ENCODE data around the gene SYNE1. TPM values are rescaled to one million over a fixed set of nuclear protein-coding genes. Genes with fewer than 3 reads are reported as not detected.

Gene SYNE1
- total and polyA plus RNA-seq, 2 of the 8 experiments (the other 6 are each of a cell fraction or from before 2014, with no cell fraction given), result 2.8 to 5.5 TPM

DNA sequence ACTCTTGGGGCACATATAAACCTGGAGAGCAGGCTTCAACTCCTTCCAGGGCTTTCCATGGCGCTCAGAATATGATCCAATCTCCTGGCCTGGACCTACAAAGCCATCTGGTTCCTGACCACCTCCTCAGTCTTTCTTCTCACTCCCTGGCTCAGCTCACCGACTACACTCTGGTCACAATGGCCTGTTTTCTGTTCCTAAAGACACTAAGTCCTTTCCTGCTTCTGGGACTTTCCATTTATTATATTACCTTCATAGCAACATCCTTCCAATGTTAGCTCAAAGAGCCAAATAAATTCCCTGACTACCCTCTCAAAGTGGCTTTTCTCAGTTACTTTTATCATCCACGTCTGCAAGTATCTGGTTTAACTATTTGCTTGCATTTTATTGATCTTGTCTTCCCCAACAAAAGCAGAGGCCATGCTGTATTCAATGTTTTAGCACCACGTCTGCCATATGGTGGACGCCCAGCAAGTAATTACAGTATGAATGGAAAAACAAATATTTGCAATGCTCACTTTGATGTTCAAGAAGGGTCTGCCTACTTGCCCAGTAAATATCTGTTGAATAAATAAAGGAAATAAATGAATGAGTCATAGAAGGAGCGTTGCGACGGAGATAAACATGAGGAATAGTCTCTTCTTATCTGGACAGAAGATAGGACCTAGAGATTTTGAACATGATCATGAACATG, 501.3 kb downstream of the SYNE1 start:
- Histone ChIP-seq H3K4me3 (ENCODE audit: extremely low read depth in 1 of 4, insufficient read depth in 2 of 4, low read depth in 3 of 4, low read length in 4 of 4) (no peak overlapping the region), H3K4ac (replicated peaks; ENCODE audit: insufficient read length, low read depth, low read length) (no peak overlapping the region), H4K20me1 (replicated peaks in 1 of 2; ENCODE audit: control insufficient read depth in 1 of 2, insufficient read depth in 2 of 2, low read length in 2 of 2) (no peaks in the 10 kb centered on the region), H3K4me1 (replicated peaks in 1 of 4; ENCODE audit: control insufficient read depth in 3 of 4, insufficient read depth in 4 of 4, low read length in 3 of 4) (no peaks in the 10 kb centered on the region), H2BK12ac (ENCODE audit: low read depth, low read length) (no peak overlapping the region), H2BK5ac (ENCODE audit: low read depth, low read length) (no peak overlapping the region), H3K79me2 (ENCODE audit: control insufficient read depth in 1 of 2, insufficient read depth in 2 of 2, low read length in 2 of 2) (no peaks in the 10 kb centered on the region), H3K27ac (ENCODE audit: low read depth, low read length) (no peak overlapping the region), H4K5ac (ENCODE audit: insufficient read length, low read depth, low read length) (no peak overlapping the region), H3K14ac (ENCODE audit: insufficient read length) (no peak overlapping the region), H3K4me2 (ENCODE audit: insufficient read depth in 1 of 2, low read depth in 2 of 2, low read length in 2 of 2) (no peak overlapping the region), H3K23me2 (ENCODE audit: low read depth, low read length) (no peaks in the 10 kb centered on the region), H2BK120ac (replicated peaks; ENCODE audit: low read depth, low read length) (no peak overlapping the region), H2BK15ac (ENCODE audit: low read length) (no peak overlapping the region), H3K79me1 (ENCODE audit: low read depth, low read length) (no peaks in the 10 kb centered on the region), H3K23ac (ENCODE audit: insufficient read length) (no peak overlapping the region), H3K56ac (replicated peaks; ENCODE audit: insufficient read length, low read depth, low read length) (no peak overlapping the region), H3K36me3 (ENCODE audit: control insufficient read depth in 2 of 4, insufficient read depth in 4 of 4, low read length in 3 of 4) (no peaks in the 10 kb centered on the region), H2BK20ac (ENCODE audit: low read length) (no peak overlapping the region), H3K9me3 (ENCODE audit: insufficient read depth in 2 of 2, low read depth in 1 of 2, low read length in 1 of 2) (no peaks in the 10 kb centered on the region), H3K18ac (ENCODE audit: extremely low read depth, low read length) (no peak overlapping the region), H4K91ac (replicated peaks; ENCODE audit: insufficient read length, low read length) (no peak overlapping the region), H2AFZ (ENCODE audit: low read length) (no peak overlapping the region), H3K27me3 (replicated peaks in 1 of 4; ENCODE audit: control insufficient read depth in 3 of 4, extremely low read depth in 1 of 4, insufficient read depth in 3 of 4, low read length in 3 of 4) (no peaks in the 10 kb centered on the region), H3K9ac (replicated peaks in 1 of 4; ENCODE audit: extremely low read depth in 1 of 4, low read depth in 3 of 4, low read length in 3 of 4) (no peak overlapping the region), H4K8ac (ENCODE audit: extremely low read depth, insufficient read depth, low read length) (no peak overlapping the region), H2AK5ac (ENCODE audit: low read depth, low read length) (no peak overlapping the region)
- DNase-seq (ENCODE audit: low read depth in 1 of 2, low spot score in 2 of 2), result no peak
- 95% methylated on average over 8 of the region's 8 CpGs; no CpG with 5 or more reads in 1 of the 2 experiments for WGBS, 2 experiments (ENCODE audit: extremely low coverage in 1 of 2, insufficient coverage in 1 of 2, insufficient read length in 1 of 2, insufficient replicate concordance in 2 of 2, low coverage in 1 of 2, low lambda C conversion rate in 2 of 2, missing lambda C conversion rate in 1 of 2)
- ChIA-PET POLR2A (ENCODE audit: partially characterized antibody) (no interaction called here), CTCF (ENCODE audit: partially characterized antibody) (interaction anchor here (1.3 to 1.4 kb wide), 2 partner anchors 11 to 25 kb away, joined by 3 to 6 read pairs; no protein-coding TSS in a partner anchor)
- no peak for FAIRE-seq
- no peak for TF ChIP-seq KDM4A (IDR thresholded peaks at IDR 0.05; ENCODE audit: low read depth, low read length, severe bottlenecking)
- TF ChIP-seq SRF (IDR thresholded peaks at IDR 0.05; ENCODE audit: low read depth, low read length), result no peak
- no peak for TF ChIP-seq SP1 (IDR thresholded peaks at IDR 0.05; ENCODE audit: low read depth, low read length)
- no peak for TF ChIP-seq RNF2 (IDR thresholded peaks at IDR 0.05; ENCODE audit: borderline replicate concordance, low read depth, low read length, missing control alignments, poor library complexity, severe bottlenecking)
- TF ChIP-seq BACH1 (IDR thresholded peaks at IDR 0.05; ENCODE audit: low read length), result no peak

All from H1 (cell line).